PFSK-1 (cell line): ENCODE measurements around the gene HSPA8.

Experiments used
- POLR2AphosphoS5 ChIP-seq: IDR thresholded peaks from 2 replicates; pipeline ENCODE4 v1.6.1; 2012; ENCODE audit warnings: low read depth, mild to moderate bottlenecking, control low read depth, low read length, moderate library complexity
- SIN3A ChIP-seq: IDR thresholded peaks from 2 replicates; pipeline ENCODE4 v1.6.1; 2012; ENCODE audit warnings: mild to moderate bottlenecking, low read length, moderate library complexity, borderline replicate concordance; ENCODE audit not compliant: insufficient read depth
- TAF1 ChIP-seq: IDR thresholded peaks from 2 replicates; pipeline ENCODE4 v1.6.1; 2012; ENCODE audit warnings: low read length, control low read depth, borderline replicate concordance; ENCODE audit not compliant: insufficient read depth
- TF ChIP-seq, protein P1 (sequence below), 2 experiments: IDR thresholded peaks; 2 replicates each; pipeline versions ENCODE4 v1.6.1 to v1.8.0; 2011 to 2012; ENCODE audit warnings: low read depth in 2 of 2, low read length in 2 of 2, control low read depth in 1 of 2, inconsistent platforms in 1 of 2, mild to moderate bottlenecking in 1 of 2, moderate library complexity in 1 of 2; ENCODE audit not compliant: insufficient read depth in 1 of 2

- TF ChIP-seq POLR2AphosphoS5, result no peak
- no peak for TF ChIP-seq TAF1
- TF ChIP-seq, protein P1, sequence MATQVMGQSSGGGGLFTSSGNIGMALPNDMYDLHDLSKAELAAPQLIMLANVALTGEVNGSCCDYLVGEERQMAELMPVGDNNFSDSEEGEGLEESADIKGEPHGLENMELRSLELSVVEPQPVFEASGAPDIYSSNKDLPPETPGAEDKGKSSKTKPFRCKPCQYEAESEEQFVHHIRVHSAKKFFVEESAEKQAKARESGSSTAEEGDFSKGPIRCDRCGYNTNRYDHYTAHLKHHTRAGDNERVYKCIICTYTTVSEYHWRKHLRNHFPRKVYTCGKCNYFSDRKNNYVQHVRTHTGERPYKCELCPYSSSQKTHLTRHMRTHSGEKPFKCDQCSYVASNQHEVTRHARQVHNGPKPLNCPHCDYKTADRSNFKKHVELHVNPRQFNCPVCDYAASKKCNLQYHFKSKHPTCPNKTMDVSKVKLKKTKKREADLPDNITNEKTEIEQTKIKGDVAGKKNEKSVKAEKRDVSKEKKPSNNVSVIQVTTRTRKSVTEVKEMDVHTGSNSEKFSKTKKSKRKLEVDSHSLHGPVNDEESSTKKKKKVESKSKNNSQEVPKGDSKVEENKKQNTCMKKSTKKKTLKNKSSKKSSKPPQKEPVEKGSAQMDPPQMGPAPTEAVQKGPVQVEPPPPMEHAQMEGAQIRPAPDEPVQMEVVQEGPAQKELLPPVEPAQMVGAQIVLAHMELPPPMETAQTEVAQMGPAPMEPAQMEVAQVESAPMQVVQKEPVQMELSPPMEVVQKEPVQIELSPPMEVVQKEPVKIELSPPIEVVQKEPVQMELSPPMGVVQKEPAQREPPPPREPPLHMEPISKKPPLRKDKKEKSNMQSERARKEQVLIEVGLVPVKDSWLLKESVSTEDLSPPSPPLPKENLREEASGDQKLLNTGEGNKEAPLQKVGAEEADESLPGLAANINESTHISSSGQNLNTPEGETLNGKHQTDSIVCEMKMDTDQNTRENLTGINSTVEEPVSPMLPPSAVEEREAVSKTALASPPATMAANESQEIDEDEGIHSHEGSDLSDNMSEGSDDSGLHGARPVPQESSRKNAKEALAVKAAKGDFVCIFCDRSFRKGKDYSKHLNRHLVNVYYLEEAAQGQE (IDR thresholded peaks at IDR 0.05; ENCODE audit: insufficient read depth in 1 of 2, low read depth in 2 of 2, low read length in 2 of 2), result no peak
- no peak for TF ChIP-seq SIN3A
These were observed 43.2 kb downstream of the HSPA8 start for GRCh38 chr11:123018702-123019101.
